HG02870 (cell line): ENCODE measurements around the gene PPARG.

Experiments
- ATAC-seq: cut with Tn5 transposase; IDR thresholded peaks from one replicate; pipeline ENCODE4 v1.9.1; 2021; ENCODE audit warnings: mild to moderate bottlenecking, moderate library complexity; ENCODE audit not compliant: unreplicated experiment

The PPARG gene

DNA sequence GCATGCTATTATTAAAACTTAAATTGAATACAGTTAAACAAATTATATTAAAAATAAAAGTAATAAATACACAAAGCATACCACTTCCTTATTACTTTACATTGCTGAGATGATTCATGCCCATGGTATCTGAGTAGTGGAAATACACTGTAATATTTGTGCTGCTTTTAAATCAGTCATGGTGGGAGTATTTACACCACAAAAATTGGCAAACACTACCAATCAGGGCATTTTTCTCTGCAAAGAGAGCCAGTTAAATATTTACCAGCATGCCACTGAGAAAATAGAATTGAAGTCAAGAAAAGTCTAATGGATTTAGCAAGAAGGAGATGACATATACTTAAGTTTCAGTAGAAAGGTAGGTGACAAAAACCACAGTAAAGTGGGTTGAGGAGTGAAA is 19.6 kb downstream of the PPARG start:
- ATAC-seq: no peak

DNA sequence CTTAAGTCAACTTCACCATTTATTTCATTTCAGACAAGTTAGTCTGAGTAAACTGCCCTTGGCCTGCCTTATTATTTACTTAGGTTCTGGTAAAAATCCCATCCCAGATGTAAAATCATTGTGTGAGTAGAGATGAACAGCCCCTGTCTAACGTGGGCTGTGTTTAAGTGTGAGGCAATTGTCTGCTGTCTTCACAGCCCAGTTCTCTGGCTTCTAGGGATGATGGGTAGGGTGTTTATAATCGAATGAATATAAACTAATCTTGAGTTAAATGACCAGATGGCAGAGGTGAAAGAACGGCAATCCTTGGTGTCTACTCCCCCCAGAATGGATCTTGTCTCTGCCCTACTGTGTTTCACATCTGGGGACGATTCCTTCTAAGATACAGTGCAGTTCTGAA is 20.8 kb downstream of the PPARG start:
- no peak for ATAC-seq

DNA sequence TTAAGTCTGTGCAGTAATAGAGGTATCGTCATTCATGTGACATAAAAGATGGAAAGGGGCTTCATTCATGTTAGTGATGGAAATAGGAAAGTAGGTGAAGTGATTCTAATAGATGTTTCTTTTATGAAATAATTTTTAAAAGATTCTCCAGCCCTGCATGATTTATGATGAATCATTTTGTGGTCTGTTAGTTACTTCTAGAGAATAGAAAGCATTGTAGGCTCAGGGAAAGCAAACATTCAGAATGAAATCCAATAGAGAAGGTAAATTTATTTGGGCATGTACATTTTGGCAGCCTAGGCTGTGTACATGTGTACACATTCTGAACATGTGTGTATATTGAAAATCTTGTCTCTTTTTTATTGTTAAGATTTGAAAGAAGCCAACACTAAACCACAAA is 23.1 kb downstream of the PPARG start:
- ATAC-seq: no peak

DNA sequence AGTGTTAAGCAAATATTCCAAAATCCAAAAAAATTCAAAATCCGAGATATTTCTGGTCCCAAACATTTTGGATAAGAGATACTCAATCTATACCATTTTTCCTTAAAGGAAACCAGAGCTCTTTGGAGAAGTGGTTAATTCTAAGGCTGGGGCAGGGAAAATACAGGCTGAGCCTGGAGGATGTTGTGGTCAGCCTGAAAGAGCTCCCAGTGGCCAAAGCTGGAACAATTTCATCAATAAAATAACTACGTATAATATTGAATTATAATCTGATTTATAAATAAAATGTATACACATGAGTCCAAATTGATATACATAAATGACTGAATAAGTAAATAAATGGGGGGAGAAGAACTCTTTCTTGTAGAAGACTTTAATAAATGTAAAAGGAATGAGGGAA is 24.6 kb downstream of the PPARG start:
- no peak for ATAC-seq

DNA sequence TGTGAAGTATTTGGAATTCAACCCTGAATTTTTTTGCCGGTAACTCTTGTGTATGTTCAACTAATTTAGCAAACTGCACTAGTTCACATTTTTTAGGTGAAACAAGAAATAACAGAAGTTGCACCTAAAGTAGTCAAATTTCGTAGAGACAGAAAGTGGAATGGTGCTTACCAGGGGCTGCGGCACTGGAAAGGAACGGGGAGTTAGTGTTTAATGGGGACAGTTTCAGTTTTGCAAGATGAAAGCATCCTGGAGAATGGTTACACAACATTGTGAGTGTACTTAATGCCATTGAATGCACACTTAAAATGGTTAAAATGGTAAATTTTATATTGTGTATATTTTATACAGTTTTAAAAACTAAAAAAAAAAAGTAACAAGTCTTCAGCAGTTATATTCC is 27.4 kb downstream of the PPARG start:
- no peak for ATAC-seq

DNA sequence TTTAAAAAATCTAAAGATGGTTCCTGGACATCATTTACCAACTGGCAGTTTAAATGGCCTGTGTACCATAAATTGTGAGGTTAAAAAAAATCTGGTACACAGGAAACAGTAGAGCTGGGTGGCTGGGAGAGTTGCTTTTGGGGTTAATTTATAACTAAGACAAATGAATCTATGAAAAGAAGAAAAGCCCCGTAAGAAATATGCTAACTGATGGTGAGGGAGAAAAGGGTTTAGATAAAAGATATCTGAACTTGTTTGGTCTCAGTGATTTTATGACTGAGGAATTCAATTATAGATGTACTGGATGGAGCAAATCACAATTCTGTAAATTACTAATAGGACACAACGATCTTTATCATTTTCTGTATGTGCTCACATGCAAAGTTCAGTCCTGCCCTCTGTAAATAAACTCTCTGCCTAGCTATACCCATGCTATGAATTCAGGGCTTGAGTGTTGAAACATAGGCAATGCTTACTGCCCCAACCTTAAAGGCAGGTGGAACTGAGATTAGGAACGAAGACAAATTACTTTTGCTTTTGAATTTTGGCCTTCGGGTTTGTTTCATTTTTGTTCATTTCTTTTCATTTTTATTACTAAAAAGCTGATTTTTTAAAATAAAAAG is 28.0 kb downstream of the PPARG start:
- ATAC-seq: no peak

DNA sequence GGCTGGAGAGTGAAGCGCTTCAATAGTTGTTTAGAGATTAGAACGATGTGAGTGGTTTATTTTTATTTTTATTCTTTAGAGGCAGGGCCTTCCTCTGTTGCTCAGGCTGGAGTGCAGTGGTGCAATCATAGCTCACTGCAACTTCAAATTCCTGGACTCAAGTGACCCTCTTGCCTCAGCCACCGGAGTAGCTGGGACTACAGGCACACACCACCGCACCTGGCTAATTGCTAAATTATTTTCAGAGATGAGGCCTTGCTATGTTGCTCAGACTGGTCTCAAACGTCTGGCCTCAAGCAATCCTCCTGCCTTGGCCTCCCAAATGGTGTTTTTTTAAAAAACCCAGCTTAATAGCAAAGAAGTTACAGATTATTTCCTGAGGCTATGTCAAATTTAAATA is 29.0 kb downstream of the PPARG start:
- ATAC-seq: no peak

DNA sequence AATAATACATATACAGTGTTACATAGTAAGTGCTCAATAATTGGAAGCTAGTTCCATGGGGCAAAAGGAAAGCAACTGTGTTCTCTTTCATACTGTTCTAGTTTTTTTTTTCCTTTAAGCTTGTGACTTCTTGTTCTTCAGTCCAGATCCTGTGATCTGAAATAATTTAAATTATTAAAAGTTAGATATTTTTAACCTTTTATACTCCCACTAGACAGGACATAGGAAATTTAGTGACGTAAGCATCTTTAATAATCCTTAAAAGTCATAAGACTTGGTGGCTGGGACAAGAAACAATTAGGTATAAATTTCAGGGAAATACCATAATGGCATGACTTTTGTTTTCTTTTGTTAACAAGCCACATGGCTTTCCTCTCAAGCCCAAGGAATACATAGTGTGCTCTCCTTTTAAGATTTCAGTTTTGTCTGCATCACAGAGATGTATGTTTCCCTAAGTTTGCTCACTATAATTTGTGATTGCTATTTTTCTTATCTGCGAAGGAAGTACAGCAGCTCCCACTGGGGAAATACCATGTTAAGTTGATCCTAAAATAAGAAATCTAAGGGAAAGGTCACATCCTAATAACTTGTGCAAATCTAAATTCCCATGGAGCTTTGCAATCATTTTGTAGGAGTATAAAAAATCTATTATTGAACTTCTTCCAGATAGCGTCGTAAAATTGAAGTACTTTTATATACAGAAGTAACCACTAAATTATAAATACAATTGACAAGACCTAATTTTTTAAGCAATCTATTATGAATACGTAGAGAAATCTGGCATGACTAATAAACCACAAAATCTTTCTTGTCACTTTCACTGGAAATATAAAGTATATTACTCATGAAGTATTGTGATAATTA is 30.1 kb downstream of the PPARG start:
- ATAC-seq: no peak

DNA sequence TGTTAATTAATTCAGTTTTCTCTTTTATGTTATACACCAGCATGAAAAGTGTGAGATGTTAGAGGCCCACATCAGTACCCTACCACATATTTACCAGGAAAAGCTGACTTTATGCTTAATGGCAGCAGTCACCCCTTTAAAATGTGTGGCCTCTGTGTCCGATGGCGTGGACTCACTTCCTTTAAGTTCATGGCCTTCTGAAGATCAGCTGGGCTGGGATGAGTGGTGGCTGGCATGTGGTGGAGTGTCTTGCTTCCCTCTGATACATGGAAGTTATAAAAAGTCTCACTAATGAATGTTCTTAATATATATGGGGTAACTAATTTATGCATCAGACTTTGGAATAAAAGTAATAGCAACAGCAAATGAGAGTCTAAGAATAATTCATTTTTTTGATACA is 32.1 kb downstream of the PPARG start:
- no peak for ATAC-seq

DNA sequence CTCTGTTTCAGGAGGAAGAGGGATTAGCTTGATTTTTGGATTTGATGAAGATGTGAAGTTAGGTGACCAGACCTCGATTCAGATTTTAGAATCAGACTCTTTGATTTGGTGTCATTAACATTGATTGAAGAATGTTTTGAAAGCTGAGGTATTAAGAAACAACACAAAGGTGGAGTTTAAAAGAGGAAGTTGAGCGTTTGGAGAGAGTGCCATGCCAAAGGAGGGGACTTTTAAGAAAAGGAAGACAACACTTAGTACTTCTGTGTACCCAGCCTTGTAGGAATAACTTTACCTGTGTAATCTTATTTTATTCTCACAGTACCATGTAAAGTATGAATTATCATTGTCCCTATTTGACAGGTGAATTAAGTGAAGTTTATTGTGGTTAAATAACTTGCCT is 34.4 kb downstream of the PPARG start:
- ATAC-seq: no peak

DNA sequence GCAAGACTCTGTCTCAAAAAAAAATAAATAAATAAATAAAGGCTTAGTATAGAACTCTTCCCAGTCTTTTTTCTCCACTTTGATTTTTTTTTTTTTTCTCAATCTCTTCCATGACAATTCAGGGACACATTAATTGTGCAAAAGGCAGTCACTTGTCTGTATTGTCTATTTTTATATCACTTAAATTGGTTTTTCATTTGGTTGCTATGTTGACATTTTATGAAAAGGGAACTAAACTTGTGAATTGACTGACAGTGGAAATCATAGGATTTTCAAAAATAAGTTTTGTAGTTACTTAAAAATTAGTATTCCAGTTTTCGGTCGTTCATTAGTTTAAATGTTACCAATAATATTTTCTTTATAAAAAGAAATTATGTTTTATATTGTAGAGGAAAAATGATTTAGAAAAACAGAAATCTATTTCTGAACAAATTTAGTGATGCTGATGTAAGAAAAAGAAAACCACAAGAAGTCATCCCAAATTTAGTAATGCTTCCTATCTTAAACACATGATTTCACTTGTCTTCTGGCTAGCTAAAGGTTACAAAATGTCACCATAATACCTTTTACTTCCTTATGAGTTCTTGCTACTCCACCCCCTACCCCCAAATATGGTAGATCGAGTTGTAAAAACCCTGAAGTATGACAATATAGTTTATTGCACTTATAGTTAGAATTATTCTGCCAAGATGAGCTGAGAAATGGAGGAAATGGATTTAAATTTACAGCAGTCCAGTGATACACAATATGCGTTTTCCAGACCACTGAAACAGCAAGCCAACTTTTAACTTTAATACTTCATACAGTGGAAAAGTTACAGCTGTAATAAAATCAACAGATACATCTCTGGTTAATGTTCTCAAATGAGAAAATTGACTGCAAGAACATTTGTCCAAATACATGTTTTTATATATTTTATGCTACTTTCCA is 37.0 kb downstream of the PPARG start:
- ATAC-seq: no peak

DNA sequence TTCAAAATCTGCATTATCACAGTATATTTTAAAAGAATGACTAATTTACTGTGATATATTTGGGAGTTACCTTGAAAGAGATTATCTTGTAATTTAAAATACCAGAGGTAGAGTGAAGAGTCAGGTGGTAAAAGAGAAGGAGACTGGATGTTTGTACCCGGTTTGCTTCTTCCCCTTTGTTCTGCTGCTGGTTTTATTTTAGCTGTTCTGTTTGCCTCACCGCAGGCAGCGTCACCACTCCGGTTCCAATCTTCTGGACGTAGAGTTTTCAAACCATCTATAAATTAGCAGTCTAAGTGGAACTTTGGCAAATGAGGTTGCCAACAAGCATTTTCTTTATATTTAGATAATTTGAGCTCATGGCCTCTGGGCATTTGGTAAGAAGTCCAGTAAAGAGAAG is 38.2 kb downstream of the PPARG start:
- no peak for ATAC-seq

DNA sequence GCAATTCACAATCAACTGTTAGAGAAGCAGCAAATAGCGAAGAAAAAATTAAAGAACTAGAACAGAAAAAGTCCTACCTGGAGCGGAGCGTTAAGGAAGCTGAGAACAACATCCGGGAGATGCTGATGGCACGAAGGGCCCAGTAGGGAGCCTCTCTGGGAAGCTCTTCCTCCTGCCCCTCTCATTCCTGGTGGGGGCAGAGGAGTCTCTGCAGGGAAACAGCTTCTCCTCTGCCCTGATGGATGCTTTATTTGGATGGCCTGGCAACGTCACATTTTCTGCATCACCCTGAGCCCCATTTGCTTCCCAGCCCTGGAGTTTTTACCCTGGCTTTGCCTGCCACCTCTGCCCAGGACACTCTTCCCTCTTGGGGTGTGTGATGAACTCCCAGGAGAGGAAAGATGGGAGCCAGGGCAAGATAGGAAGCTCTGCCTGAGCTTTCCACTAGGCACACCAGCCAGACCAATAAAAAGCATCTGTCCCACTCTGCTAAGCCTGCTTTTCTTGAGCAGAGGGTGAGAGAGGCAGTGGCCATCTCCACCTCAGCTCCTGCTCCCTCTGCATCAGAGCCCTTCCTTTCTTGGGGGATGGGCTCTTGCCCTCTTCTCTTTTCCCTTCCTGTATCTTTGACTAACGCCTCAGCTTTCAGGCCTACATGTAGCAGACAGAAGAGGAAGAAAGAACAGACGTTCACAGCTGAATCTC is 39.4 kb downstream of the PPARG start:
- no peak for ATAC-seq

DNA sequence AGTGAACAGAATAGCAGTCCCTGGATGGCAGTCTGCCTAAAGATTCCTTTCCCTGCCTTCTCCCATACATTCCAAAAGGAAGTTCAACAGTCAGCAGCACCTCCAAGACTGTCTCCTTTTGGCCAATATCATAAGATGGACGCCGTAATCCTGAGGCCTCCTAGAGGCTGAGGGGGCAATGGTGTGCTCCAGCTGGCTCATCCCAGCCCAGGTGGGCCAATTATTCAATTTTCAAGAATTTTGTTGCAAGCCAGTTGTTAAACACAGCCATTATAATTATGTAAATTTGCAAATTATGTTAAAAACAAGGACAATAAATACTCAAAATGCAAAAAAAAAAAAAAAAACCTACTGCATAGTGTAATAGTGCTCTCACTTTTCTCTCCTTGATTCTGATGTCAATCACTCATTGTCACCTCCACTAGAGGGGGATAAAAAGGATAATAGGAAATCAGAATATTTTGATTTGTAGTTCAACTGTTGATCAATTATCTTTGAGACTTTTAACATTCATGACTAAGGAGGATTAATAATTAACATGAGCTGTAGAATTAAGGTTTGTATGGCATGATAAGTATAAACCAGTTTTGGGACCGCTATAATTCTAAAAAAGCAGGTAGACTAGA is 40.1 kb downstream of the PPARG start:
- no peak for ATAC-seq

DNA sequence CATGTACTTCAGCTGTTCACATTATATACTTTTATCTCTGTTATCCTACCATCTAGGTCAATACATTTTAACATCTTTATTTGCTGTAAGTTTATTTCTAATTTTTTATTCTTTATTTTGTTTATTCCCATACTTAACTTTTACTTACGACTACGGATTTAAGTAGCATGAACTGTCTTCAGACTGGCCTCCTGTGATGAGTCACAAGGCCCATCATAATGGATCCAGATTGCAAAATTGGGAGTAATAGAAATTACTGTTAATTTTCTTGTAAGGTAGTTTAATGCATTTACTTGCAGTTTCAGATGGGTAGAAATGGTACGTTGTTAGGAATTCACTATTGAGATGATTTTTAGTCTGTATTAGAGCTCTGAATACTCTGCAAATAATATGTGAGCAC is 45.9 kb downstream of the PPARG start:
- no peak for ATAC-seq

DNA sequence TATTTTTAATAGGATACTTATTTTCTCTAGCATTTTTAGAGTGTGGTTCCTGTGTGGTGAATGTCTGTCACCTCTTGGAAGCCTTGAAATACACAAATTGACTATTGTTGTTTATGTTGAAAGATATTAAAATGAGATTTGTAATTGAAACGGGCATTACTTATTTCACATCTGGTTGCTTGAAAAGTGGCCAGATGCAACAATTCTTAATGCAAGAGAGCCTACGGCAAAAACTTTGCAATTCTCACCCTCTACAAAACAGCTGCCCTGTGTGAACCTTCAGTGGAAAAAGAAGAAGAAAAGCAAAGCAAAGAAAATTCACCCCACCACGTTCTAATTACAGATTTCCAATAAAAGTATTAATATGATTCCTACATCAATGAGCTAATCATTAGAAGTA is 46.6 kb downstream of the PPARG start:
- ATAC-seq: no peak

DNA sequence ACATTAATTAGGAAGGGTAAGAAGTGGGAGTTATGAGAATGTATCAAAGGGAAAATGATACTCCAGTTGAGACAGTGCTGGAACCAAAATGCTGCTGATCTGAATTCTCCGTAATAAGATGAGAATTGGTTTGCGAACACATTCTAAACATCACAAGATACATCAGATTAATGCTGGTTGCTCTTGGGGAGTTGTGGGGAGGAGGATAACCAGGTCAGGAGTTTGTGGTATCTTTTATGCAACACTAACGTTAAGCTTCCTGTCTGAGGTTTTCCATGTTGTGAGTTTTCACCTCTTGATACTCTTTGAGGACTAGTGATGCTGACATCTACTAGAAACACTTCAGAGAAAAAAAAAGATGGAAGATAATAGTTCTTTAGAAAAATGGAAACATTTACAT is 47.2 kb downstream of the PPARG start:
- ATAC-seq: no peak

DNA sequence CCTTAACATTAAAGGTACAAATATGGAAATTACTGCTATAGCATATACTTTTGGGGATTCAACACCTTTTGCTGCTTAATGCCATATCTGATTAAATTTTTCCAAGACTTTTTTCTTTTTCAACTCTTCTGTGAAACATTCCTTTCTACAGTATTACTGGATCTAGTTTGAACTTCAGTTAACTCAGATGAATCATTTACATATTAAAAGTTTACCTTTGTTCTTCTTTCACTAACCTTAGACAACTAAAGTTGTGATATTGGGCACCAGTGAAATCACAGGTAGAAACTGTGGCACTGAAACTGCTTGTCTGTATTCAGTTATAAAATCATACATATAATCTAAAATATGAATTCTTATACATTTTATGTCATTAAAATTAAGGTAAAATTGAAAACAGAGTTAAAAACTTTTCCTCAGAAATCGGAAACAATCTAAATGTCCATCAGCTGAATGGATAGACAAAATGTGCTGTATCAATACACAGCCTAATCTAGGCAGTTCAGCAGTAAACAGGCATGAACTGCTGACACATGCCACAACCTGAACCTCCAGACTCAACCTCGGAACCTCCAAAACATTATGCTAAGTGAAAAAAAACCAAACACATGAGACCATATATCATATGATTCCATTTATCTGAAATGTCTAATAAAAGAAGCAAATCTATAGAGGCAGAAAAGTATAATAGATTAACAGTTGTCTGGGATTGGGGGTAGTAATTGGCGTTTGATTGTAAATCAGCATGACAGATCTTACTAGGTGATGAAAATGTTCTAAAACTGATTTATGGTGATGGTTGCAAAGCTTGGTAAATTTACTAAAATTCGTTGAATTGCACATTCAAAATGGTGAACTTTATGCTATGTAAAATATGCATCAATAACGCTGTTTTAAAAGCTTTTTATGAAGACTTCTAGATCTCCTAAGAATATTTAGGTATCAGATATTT is 50.0 kb downstream of the PPARG start:
- ATAC-seq: no peak

DNA sequence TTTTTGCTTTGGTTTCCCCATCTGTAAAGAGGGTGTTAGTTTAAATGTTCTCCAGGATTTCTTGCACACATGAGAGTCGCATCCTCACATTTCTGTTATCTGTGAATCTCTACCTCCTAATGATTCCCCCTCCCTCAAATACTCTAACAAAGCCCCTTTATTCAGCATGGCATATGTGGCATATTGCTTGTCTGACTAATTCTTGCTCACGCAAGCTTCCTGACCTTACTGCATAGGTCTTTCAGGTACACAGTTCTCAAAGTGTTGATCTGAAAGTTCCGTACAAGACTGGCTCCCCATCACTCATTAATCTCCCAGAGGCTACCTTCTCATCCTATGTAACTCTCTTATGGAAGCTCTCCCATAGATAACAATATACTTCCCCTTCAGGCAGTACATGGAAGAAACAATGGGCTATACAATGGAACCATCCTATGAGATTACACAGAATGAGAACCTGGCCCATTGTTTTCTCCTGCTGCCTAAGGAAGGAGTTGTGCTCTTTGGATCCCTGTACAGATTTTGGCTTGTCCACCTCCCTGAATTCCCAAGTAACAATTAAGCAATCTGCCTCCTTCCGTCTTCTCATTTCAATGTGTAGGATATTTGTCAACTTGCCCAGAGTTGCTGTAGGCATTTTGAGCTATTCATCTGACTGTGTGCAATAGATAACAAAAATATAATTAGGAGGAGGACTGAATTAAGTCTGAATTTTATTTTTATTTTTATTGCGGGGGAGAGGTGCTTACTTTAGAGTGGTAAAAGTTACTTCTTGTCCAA is 51.0 kb downstream of the PPARG start:
- ATAC-seq: no peak
